Spleen (tissue), 7 donors: ENCODE results near the gene ITM2C.

Experiments
- CTCF ChIP-seq, 11 experiments: fragments of 200-600 bp in 7 of 11; fragments of 450-650 bp in 4 of 11; sonication (generic) in 4 of 11; IDR thresholded peaks in 8 of 11; conservative IDR thresholded peaks in 3 of 11; 1 replicate in 7 of 11; 2 replicates in 4 of 11; pipeline versions ENCODE4 v1.4.0 to v1.8.0; 2016 to 2021; ENCODE audit warnings: antibody characterized with exemption in 11 of 11, inconsistent platforms in 4 of 11, mild to moderate bottlenecking in 1 of 11
- POLR2A ChIP-seq, 3 donors: fragments of 450-650 bp; IDR thresholded peaks; one replicate each; pipeline ENCODE4 v1.5.1; 2017; ENCODE audit warnings: antibody characterized with exemption in 3 of 3, mild to moderate bottlenecking in 1 of 3
- donor health status: DM: no; HTN: no; CAD: no; lungs with moderate emphysema.
- donor health status: DM: no; HTN: no; CAD: no.
- donor health status: DM: no; HTN: no; CAD: no.

- no peak for TF ChIP-seq CTCF (IDR thresholded peaks at IDR 0.05 in 8 of 11, conservative IDR thresholded peaks at IDR 0.05 in 3 of 11)
- TF ChIP-seq POLR2A (IDR thresholded peaks at IDR 0.05) = no peak
These were observed 13.2 kb downstream of the ITM2C start for GRCh38 chr2:230877759-230878598.
